ENCODE measurements around the gene IFI27L1. TPM values are rescaled to one million over a fixed set of nuclear protein-coding genes. Genes with fewer than 3 reads are reported as not detected.

Gene IFI27L1
- total and polyA plus RNA-seq, 2 of the 13 experiments (the other 11 are each of a cell fraction or from before 2014, with no cell fraction given) = 11.9 to 19.0 TPM

- no peak for TF ChIP-seq ETS1 (CRISPR knock-in tag; IDR thresholded peaks at IDR 0.05)
- peak; percentile 62; the same call in 1 of the 2 replicates for TF ChIP-seq TBX2 (CRISPR knock-in tag; IDR thresholded peaks at IDR 0.05; ENCODE audit: borderline replicate concordance)
- no peak for TF ChIP-seq ZFP36 (IDR thresholded peaks at IDR 0.05; ENCODE audit: borderline replicate concordance, low read depth, low read length, partially characterized antibody)
- no peak for TF ChIP-seq ESRRA (CRISPR knock-in tag; IDR thresholded peaks at IDR 0.05; ENCODE audit: low read depth)
- peak; percentile 76 for TF ChIP-seq AGO2 (optimal IDR thresholded peaks at IDR 0.05; ENCODE audit: low read depth, low read length)
- peak; percentile 29; the same call in 1 of the 2 replicates for TF ChIP-seq MEIS2 (CRISPR knock-in tag; IDR thresholded peaks at IDR 0.05)
- TF ChIP-seq ZNF30 (CRISPR knock-in tag; IDR thresholded peaks at IDR 0.05) = 0 out of 2 replicates have a peak, but pooled peaks have one; percentile 11
- peak; percentile 94; the same call in 1 of the 2 replicates for TF ChIP-seq ARID2 (CRISPR knock-in tag; IDR thresholded peaks at IDR 0.05; ENCODE audit: borderline replicate concordance)
- TF ChIP-seq ZNF446 (CRISPR knock-in tag; IDR thresholded peaks at IDR 0.05) = no peak; the same call in 1 of the 2 replicates
- TF ChIP-seq NR2F2 (IDR thresholded peaks at IDR 0.05; ENCODE audit: borderline replicate concordance, low read depth) = no peak; the same call in 1 of the 2 replicates
- TF ChIP-seq IRF1 (CRISPR knock-in tag; IDR thresholded peaks at IDR 0.05; ENCODE audit: low read depth) = 0 out of 2 replicates have a peak, but pooled peaks have one; percentile 12
- peak; percentile 56; the same call in 1 of the 2 replicates for TF ChIP-seq THAP9 (CRISPR knock-in tag; IDR thresholded peaks at IDR 0.05; ENCODE audit: borderline replicate concordance)
- peak; percentile 22; the same call in 1 of the 2 replicates for TF ChIP-seq BCL3 (CRISPR knock-in tag; IDR thresholded peaks at IDR 0.05)
- TF ChIP-seq STAT5B (CRISPR knock-in tag; IDR thresholded peaks at IDR 0.05) = no peak
- 0 out of 2 replicates have a peak, but pooled peaks have one; percentile 58 for TF ChIP-seq PHF21A (CRISPR knock-in tag; IDR thresholded peaks at IDR 0.05)
- TF ChIP-seq GFI1 (CRISPR knock-in tag; IDR thresholded peaks at IDR 0.05; ENCODE audit: borderline replicate concordance) = peak; percentile 58; the same call in 1 of the 2 replicates
- TF ChIP-seq CREB1 (IDR thresholded peaks at IDR 0.05) = peak; percentile 26; the same call in 1 of the 2 replicates
- peak; percentile 39 for TF ChIP-seq CREB1 (CRISPR knock-in tag; IDR thresholded peaks at IDR 0.05)
- 0 out of 2 replicates have a peak, but pooled peaks have one; percentile 54 for TF ChIP-seq ZSCAN21 (CRISPR knock-in tag; IDR thresholded peaks at IDR 0.05; ENCODE audit: borderline replicate concordance)
- TF ChIP-seq PLSCR1 (CRISPR knock-in tag; IDR thresholded peaks at IDR 0.05; ENCODE audit: borderline replicate concordance) = 0 out of 2 replicates have a peak, but pooled peaks have one; percentile 48
Measured at GRCh38 chr14:94080621-94081385, at the start of gene IFI27L1, which contains the start of gene DDX24 (continued).
